ENCODE measurements around the gene MCFD2. TPM values are rescaled to one million over a fixed set of nuclear protein-coding genes. Genes with fewer than 3 reads are reported as not detected.
"Not testable (repeated sequence)": the region's sequence is repeated elsewhere in the genome, so short reads cannot be mapped to it uniquely, and the experiment has no call there.

Gene MCFD2
- total and polyA plus RNA-seq, 4 donors, result 56.8 to 82.8 (median 70.4) TPM

DNA sequence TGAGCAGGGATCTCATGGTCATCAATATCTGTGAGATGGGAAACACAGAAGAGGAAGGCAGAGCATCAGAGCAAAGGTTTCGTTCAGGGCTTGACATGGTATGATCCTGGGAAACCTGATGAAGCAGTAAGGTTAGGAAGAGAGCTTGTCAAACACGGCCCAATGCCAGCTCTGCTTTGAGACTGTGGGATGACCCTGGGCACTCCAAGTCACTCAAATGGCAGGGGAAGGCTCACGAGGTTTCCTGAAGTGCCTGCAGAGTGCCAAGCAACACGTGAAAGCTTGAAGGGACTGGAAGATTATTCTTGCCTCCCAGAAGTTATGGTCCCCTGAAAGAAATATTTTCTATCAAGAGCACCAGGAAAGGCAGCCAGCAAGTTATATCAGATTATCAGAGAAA lies 6.5 kb downstream of the MCFD2 start:
- no peak for DNase-seq (ENCODE audit: low read depth in 4 of 6, low spot score in 6 of 6)
- H3K4me1 ChIP-seq (ENCODE audit: control insufficient read depth, insufficient read depth, low read length), result peaks cover 8% of the 10 kb centered on the region
- no peak overlapping the region for H3K27ac ChIP-seq (ENCODE audit: low read depth, low read length)
- H3K36me3 ChIP-seq (ENCODE audit: control insufficient read depth, insufficient read depth, low read length), result peaks cover 59% of the 10 kb centered on the region
- no peaks in the 10 kb centered on the region for H3K9me3 ChIP-seq (ENCODE audit: control insufficient read depth, insufficient read depth, low read length)
- H3K4me3 ChIP-seq (ENCODE audit: low read depth, low read length), result no peak overlapping the region
- WGBS (ENCODE audit: insufficient coverage), result 95% methylated on average over 4 of the region's 4 CpGs
- no peaks in the 10 kb centered on the region for H3K27me3 ChIP-seq (ENCODE audit: control insufficient read depth, insufficient read depth, low read length)

DNA sequence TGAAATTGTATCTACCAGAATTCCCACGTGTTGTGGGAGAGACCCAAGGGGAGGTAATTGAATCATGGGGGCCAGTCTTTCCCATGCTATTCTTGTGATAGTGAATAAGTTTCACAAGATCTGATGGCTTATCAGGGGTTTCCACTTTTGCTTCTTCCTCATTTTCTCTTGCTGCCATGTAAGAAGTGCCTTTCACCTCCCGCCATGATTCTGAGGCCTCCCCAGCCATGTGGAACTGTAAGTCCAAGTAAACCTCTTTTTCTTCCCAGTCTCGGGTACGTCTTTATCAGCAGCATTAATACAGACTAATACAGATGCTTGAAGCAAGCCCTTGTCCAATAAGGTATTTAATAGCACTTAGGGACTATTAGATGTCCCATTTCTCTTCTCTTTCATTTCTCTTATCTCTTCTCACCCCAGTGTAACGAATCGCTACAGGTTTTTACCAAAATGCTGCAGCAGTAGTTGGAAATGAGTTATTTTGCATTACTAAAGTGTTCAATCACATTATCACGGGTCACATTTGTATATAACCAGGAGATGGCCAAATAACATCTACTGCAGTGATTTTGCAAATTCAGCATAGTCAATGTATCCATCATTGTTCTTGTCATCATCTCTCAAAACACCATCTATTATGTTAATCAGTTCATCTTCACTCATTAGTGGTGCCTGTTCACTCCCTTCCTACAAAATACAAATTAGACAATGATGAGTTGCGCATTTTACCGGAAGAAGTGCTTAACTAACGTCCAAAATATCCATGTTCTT lies 10.5 kb downstream of the MCFD2 start:
- WGBS (ENCODE audit: insufficient coverage), result 100% methylated on average over 3 of the region's 10 CpGs
- DNase-seq (ENCODE audit: low read depth in 4 of 6, low spot score in 6 of 6); H3K4me3 ChIP-seq (ENCODE audit: low read depth, low read length); H3K9me3 ChIP-seq (ENCODE audit: control insufficient read depth, insufficient read depth, low read length); H3K4me1 ChIP-seq (ENCODE audit: control insufficient read depth, insufficient read depth, low read length); H3K27me3 ChIP-seq (ENCODE audit: control insufficient read depth, insufficient read depth, low read length); H3K27ac ChIP-seq (ENCODE audit: low read depth, low read length): not testable (repeated sequence)
- H3K36me3 ChIP-seq (ENCODE audit: control insufficient read depth, insufficient read depth, low read length), result peaks cover 45% of the 10 kb centered on the region

DNA sequence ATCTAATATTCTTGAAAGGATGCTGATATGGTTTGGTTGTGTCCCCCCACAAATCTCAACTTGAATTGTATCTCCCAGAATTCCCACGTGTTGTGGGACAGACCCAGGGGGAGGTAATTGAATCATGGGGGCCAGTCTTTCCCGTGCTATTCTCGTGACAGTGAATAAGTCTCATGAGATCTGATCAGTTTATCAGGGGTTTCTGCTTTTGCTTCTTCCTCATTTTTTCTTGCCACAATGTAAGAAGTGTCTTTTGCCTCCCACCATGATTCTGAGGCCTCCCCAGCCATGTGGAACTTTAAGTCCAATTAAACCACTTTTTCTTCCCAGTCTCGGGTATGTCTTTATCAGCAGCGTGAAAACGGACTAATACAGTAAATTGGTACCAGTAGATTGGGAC lies 12.6 kb downstream of the MCFD2 start:
- H3K4me3 ChIP-seq (ENCODE audit: low read depth, low read length); H3K27ac ChIP-seq (ENCODE audit: low read depth, low read length); H3K27me3 ChIP-seq (ENCODE audit: control insufficient read depth, insufficient read depth, low read length); H3K9me3 ChIP-seq (ENCODE audit: control insufficient read depth, insufficient read depth, low read length); DNase-seq (ENCODE audit: low read depth in 4 of 6, low spot score in 6 of 6); H3K4me1 ChIP-seq (ENCODE audit: control insufficient read depth, insufficient read depth, low read length): not testable (repeated sequence)
- peaks cover 25% of the 10 kb centered on the region for H3K36me3 ChIP-seq (ENCODE audit: control insufficient read depth, insufficient read depth, low read length)
- 79% methylated on average over 5 of the region's 6 CpGs for WGBS (ENCODE audit: insufficient coverage)

DNA sequence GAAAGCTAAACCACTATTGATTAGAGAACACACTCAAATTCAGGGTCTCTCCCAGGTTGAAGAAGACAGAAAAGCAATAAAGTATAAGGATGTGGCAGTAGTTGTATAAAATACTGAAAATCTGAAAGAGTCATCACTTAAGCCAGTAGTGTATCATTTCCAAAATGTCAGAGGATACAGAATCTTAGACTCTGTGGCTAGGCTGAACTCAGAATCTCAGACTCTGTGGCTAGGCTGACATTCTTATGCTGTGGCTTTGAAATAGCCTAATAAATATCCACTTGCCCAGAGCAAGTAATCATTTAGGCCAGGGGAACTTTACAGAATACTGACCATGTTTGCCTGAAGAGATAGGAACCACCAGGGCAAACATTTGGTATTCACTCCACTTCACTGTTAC lies 13.1 kb downstream of the MCFD2 start:
- H3K36me3 ChIP-seq (ENCODE audit: control insufficient read depth, insufficient read depth, low read length), result peaks cover 22% of the 10 kb centered on the region
- no peaks in the 10 kb centered on the region for H3K9me3 ChIP-seq (ENCODE audit: control insufficient read depth, insufficient read depth, low read length)
- DNase-seq (ENCODE audit: low read depth in 4 of 6, low spot score in 6 of 6), result no peak
- H3K27ac ChIP-seq (ENCODE audit: low read depth, low read length), result no peak overlapping the region
- H3K27me3 ChIP-seq (ENCODE audit: control insufficient read depth, insufficient read depth, low read length), result no peaks in the 10 kb centered on the region
- H3K4me3 ChIP-seq (ENCODE audit: low read depth, low read length), result no peak overlapping the region
- no peaks in the 10 kb centered on the region for H3K4me1 ChIP-seq (ENCODE audit: control insufficient read depth, insufficient read depth, low read length)

DNA sequence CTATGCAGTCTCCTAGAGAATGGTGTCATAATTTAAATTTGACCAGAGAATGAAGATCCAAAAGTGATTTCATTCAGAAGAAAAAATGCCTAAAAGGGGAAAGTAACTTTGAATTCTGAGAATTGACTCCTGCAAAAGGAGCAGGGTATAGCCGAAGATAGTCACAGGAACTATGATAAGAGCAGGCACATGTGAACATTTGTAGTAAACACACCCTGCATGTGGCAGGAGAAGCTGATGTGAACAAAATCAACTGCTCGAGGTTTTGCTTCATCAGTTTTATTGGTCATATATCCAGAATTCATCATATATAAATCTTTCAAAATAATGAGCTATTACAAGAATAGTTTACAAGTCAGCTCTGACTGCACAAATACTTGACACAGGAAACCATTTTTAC lies 14.0 kb downstream of the MCFD2 start:
- DNase-seq (ENCODE audit: low read depth in 4 of 6, low spot score in 6 of 6), result no peak
- H3K27ac ChIP-seq (ENCODE audit: low read depth, low read length), result no peak overlapping the region
- H3K27me3 ChIP-seq (ENCODE audit: control insufficient read depth, insufficient read depth, low read length), result no peaks in the 10 kb centered on the region
- H3K4me1 ChIP-seq (ENCODE audit: control insufficient read depth, insufficient read depth, low read length), result no peaks in the 10 kb centered on the region
- no peak overlapping the region for H3K4me3 ChIP-seq (ENCODE audit: low read depth, low read length)
- no CpG with 5 or more reads among the region's 2 CpGs for WGBS (ENCODE audit: insufficient coverage)
- peaks cover 14% of the 10 kb centered on the region for H3K36me3 ChIP-seq (ENCODE audit: control insufficient read depth, insufficient read depth, low read length)
- H3K9me3 ChIP-seq (ENCODE audit: control insufficient read depth, insufficient read depth, low read length), result no peaks in the 10 kb centered on the region

DNA sequence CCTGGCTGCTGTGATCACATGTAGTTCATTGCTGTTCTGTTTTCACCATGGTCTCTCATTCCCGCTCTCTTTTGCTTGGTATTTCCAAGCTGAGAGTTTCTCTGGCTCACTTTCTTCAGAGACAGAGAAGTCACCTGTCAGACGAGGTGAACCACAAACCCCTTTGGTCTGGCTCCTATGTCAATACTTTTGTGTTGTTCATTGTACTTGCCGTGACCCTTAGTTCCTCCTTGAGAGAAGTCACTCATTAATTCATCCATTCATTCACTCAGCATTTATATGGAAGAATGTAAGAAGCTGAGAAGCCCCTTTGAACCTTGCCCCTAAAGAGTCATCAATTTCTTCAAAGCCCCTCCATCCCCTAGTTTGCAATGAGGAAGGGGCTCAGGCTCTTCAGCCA lies 15.2 kb downstream of the MCFD2 start:
- peaks cover 7% of the 10 kb centered on the region for H3K36me3 ChIP-seq (ENCODE audit: control insufficient read depth, insufficient read depth, low read length)
- H3K4me1 ChIP-seq (ENCODE audit: control insufficient read depth, insufficient read depth, low read length), result no peaks in the 10 kb centered on the region
- WGBS (ENCODE audit: insufficient coverage), result 68% methylated on average over 2 of the region's 3 CpGs
- H3K27ac ChIP-seq (ENCODE audit: low read depth, low read length), result no peak overlapping the region
- H3K4me3 ChIP-seq (ENCODE audit: low read depth, low read length), result no peak overlapping the region
- no peaks in the 10 kb centered on the region for H3K9me3 ChIP-seq (ENCODE audit: control insufficient read depth, insufficient read depth, low read length)
- no peak for DNase-seq (ENCODE audit: low read depth in 4 of 6, low spot score in 6 of 6)
- no peaks in the 10 kb centered on the region for H3K27me3 ChIP-seq (ENCODE audit: control insufficient read depth, insufficient read depth, low read length)

DNA sequence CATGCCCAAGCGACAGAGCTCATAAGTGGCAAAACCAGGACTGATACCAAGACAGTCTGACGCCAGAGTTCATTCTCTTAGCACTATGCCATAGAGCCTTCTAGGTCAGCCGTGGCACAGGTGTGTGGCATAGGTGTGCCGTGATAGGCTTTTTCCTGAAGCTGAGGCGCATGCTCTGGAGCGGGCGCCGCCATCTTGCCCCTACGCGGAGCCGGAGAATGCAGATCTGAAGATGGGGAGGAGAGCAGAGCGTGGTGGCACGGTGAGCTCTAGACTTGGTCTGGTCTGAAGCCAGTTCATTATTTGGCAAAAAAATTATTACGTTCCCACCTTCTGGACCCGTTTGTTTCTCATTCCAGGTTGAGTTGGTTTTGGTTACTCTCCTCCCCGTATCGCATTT lies 16.6 kb downstream of the MCFD2 start:
- Histone ChIP-seq H3K36me3 (ENCODE audit: control insufficient read depth, insufficient read depth, low read length) (peaks cover 2% of the 10 kb centered on the region), H3K4me3 (ENCODE audit: low read depth, low read length) (no peak overlapping the region), H3K27ac (ENCODE audit: low read depth, low read length) (no peak overlapping the region), H3K27me3 (ENCODE audit: control insufficient read depth, insufficient read depth, low read length) (no peaks in the 10 kb centered on the region), H3K4me1 (ENCODE audit: control insufficient read depth, insufficient read depth, low read length) (no peaks in the 10 kb centered on the region), H3K9me3 (ENCODE audit: control insufficient read depth, insufficient read depth, low read length) (no peaks in the 10 kb centered on the region)
- WGBS (ENCODE audit: insufficient coverage), result 96% methylated on average over 8 of the region's 17 CpGs
- no peak for DNase-seq (ENCODE audit: low read depth in 4 of 6, low spot score in 6 of 6)

DNA sequence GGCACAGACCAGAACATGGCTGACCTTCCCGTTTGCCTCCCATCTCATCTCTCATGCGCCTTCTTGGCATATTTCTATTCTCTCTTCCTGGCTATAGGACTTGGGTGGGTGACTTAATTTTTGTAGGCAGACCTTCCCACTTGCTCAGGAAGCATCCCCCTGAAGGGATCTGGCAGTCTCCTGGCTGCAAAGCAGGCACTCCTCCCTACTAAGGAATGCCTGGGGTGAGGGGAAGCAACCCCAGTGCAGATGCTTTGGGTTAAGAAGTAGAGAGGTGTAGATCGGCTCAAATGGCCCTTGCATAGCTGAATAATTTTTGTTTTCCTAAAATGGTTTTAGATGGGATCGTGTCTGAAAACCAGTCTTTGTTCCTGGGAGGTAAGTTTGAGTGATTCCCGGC lies 17.6 kb downstream of the MCFD2 start:
- Histone ChIP-seq H3K4me3 (ENCODE audit: low read depth, low read length) (no peak overlapping the region), H3K4me1 (ENCODE audit: control insufficient read depth, insufficient read depth, low read length) (no peaks in the 10 kb centered on the region), H3K9me3 (ENCODE audit: control insufficient read depth, insufficient read depth, low read length) (no peaks in the 10 kb centered on the region), H3K27ac (ENCODE audit: low read depth, low read length) (no peak overlapping the region), H3K27me3 (ENCODE audit: control insufficient read depth, insufficient read depth, low read length) (no peaks in the 10 kb centered on the region), H3K36me3 (ENCODE audit: control insufficient read depth, insufficient read depth, low read length) (no peaks in the 10 kb centered on the region)
- 93% methylated on average over 3 of the region's 5 CpGs for WGBS (ENCODE audit: insufficient coverage)
- DNase-seq (ENCODE audit: low read depth in 4 of 6, low spot score in 6 of 6), result no peak

DNA sequence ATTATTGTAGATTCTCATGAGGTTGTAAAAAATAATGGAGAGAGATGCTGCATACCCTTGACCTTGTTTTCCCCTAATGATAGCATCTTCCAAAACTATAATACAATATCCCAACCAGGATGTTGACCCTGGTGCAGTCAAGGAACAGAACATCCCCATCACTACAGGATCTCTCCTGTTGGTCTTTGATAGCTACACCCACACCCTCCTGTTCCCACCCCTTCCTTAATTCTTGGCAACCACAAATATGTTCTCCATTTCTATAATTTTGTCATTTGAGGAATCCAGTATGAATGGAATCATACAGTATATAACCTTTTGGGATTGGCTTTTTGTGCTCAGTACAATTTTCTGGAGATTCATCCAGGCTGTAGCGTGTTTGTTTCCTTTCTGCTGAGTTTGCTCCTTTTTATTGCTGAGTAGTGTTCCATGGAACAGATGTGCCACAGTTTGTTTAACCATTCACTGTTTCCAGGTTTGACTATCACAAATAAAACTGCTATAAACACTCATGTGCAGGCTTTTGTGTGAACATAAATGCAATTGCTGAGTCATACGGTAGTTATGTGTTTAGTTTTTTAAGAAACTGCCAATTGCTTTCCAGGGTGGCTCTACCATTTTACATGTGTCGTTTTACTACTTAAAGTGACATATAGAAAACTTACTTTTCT lies 22.2 kb downstream of the MCFD2 start:
- Histone ChIP-seq H3K4me3 (ENCODE audit: low read depth, low read length) (no peak overlapping the region), H3K36me3 (ENCODE audit: control insufficient read depth, insufficient read depth, low read length) (no peaks in the 10 kb centered on the region), H3K27ac (ENCODE audit: low read depth, low read length) (no peak overlapping the region), H3K4me1 (ENCODE audit: control insufficient read depth, insufficient read depth, low read length) (no peaks in the 10 kb centered on the region), H3K9me3 (ENCODE audit: control insufficient read depth, insufficient read depth, low read length) (no peaks in the 10 kb centered on the region), H3K27me3 (ENCODE audit: control insufficient read depth, insufficient read depth, low read length) (no peaks in the 10 kb centered on the region)
- DNase-seq (ENCODE audit: low read depth in 4 of 6, low spot score in 6 of 6), result no peak
- no CpG with 5 or more reads among the region's 3 CpGs for WGBS (ENCODE audit: insufficient coverage)

DNA sequence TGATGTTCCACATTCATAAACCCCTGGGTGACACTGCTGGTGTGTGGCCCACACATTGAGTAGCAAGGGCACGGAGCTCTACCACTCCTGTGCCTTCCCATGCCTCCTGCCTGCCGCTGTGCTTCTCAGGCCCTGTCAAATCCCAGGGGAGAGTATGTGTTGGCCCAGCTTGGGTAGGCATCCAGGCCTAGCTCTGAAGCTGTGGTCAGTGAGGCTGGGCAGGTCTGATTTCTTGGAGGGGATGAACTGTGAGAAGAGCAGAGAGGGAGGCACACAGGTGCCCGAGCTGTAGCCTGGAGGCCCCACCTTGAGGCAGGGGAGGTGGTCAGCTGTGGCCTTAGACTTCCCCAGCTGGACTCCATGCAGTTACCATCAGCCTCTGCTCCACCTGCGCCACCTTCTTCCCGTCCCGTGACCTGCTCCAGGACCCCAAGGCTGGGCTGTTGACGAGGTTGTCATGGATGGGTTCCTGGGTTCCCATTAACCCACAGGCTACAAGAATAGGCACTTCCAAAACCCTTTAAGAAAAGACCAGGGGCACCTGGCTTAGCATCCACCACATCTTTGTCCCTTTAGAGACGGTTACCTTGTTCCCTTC lies 23.6 kb downstream of the MCFD2 start:
- H3K9me3 ChIP-seq (ENCODE audit: control insufficient read depth, insufficient read depth, low read length), result no peaks in the 10 kb centered on the region
- H3K4me1 ChIP-seq (ENCODE audit: control insufficient read depth, insufficient read depth, low read length), result no peaks in the 10 kb centered on the region
- WGBS (ENCODE audit: insufficient coverage), result 92% methylated on average over 8 of the region's 8 CpGs
- no peak overlapping the region for H3K4me3 ChIP-seq (ENCODE audit: low read depth, low read length)
- no peaks in the 10 kb centered on the region for H3K27me3 ChIP-seq (ENCODE audit: control insufficient read depth, insufficient read depth, low read length)
- no peak for DNase-seq (ENCODE audit: low read depth in 4 of 6, low spot score in 6 of 6)
- H3K36me3 ChIP-seq (ENCODE audit: control insufficient read depth, insufficient read depth, low read length), result no peaks in the 10 kb centered on the region
- no peak overlapping the region for H3K27ac ChIP-seq (ENCODE audit: low read depth, low read length)
